Astrocyte of the cerebellum (primary cell): ENCODE results near the gene SLC17A1.

ENCODE experiments used
- DNase-seq: peaks from one replicate; pipeline ENCODE4 v3.0.0-alpha.2; 2011; ENCODE audit warnings: low read depth
- H3K4me3 ChIP-seq: 2 replicates; pipeline ENCODE4 v1.5.1; 2011; ENCODE audit warnings: mild to moderate bottlenecking, low read depth, low read length, moderate library complexity
- in situ Hi-C: cut with HindIII; loops from 2 replicates; pipeline ENCODE4 v1.10.0; 2017; ENCODE audit warnings: low sequenced_read_pairs
- TF ChIP-seq, protein P1 (sequence below): IDR thresholded peaks from 2 replicates; pipeline ENCODE4 v1.5.1; 2012; ENCODE audit warnings: low read length, low read depth, moderate library complexity, mild to moderate bottlenecking; ENCODE audit errors: missing control alignments

SLC17A1 gene

DNA sequence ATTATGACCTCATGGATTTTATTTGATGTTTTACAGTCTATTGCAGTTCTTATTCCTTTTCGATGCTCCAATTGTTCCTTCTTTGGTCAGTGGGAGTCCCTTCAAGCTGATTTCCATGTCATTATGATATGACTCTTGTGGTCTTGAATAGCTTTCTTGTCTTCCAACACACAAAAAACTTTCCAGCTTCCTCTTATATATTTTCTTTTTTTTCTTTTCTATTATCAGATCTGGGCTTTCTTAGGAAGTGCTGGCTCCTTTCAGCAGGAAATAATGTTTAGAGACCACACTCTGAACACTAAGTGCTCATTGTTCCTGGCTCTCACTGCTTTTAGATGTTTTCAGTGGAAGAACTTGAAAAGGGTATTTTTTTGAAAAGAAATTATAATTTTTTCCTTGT lies 3.1 kb upstream of the SLC17A1 start:
- H3K4me3 ChIP-seq = no peak overlapping the region
- TF ChIP-seq, protein P1, sequence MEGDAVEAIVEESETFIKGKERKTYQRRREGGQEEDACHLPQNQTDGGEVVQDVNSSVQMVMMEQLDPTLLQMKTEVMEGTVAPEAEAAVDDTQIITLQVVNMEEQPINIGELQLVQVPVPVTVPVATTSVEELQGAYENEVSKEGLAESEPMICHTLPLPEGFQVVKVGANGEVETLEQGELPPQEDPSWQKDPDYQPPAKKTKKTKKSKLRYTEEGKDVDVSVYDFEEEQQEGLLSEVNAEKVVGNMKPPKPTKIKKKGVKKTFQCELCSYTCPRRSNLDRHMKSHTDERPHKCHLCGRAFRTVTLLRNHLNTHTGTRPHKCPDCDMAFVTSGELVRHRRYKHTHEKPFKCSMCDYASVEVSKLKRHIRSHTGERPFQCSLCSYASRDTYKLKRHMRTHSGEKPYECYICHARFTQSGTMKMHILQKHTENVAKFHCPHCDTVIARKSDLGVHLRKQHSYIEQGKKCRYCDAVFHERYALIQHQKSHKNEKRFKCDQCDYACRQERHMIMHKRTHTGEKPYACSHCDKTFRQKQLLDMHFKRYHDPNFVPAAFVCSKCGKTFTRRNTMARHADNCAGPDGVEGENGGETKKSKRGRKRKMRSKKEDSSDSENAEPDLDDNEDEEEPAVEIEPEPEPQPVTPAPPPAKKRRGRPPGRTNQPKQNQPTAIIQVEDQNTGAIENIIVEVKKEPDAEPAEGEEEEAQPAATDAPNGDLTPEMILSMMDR = no peak
- no peak for DNase-seq
- in situ Hi-C loops = loop anchor here (5.0 kb wide), 1 partner anchor 48 kb away; no protein-coding TSS in a partner anchor

DNA sequence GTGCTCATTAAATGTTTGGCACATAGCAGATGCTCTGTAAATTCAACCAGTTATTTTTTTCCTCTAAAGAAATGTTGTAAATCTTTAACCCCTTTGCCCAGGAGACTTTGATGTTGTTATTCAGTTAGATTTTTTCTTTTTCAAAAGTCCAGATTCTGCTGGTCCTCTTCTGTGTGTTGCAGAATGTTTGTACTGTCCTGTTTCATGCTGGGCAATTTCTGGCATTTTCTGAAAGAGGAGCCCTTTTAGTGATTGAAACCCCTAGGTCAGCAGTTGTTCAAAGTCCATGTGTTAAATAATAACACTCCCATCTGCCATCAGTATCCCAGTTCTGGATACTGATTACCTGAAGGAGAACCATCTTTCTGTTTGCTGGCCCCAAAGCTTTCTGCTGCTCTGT lies 1.3 kb upstream of the SLC17A1 start:
- no peak for DNase-seq
- no peak overlapping the region for H3K4me3 ChIP-seq
- in situ Hi-C loops = loop anchor here (5.0 kb wide), 1 partner anchor 46 kb away; no protein-coding TSS in a partner anchor
- TF ChIP-seq, protein P1 = no peak

DNA sequence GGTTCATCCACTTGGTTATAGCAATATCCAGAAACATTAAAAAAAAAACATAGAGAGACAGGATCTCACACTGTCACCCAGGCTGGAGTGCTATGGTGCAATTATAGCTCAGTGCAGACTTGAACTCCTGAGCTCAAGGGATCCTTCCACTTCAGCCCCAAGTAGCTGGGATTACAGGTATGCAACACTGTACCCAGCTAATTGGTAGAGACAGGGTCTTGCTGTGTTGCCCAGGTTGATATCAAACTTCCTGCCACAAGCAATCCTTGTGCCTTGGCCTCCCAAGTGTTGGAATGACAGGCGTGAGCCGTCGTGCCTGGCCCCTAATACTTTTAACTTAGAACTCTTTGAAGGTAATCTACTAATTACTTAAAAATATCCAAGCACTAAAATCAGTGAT lies 818 bp upstream of the SLC17A1 start:
- H3K4me3 ChIP-seq = no peak overlapping the region
- in situ Hi-C loops = loop anchor here (5.0 kb wide), 1 partner anchor 45 kb away; no protein-coding TSS in a partner anchor
- TF ChIP-seq, protein P1 = no peak

DNA sequence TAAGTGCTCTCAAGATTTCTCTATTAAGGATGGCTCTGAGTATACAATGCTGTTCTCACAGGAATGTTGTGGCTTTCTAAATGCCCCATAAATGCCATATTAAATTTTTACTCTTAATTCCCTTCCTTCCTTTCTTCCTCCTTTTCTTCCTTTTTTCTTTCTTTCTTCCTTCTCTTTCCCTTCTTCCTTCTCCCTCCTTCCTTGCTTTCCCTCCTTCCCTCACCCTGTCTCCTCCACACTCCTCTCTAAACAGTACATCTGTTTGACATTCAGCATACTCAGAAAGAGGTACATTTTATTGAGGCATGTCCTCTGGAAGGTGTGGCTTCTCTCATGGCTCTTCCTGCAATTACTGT lies 433 bp upstream of the SLC17A1 start:
- in situ Hi-C loops = loop anchor here (5.0 kb wide), 1 partner anchor 45 kb away; no protein-coding TSS in a partner anchor
- DNase-seq = no peak
- TF ChIP-seq, protein P1 = no peak
- H3K4me3 ChIP-seq = no peak overlapping the region

More for the DNA sequence above, 818 bp upstream of the SLC17A1 start:
- DNase-seq = no peak

DNA sequence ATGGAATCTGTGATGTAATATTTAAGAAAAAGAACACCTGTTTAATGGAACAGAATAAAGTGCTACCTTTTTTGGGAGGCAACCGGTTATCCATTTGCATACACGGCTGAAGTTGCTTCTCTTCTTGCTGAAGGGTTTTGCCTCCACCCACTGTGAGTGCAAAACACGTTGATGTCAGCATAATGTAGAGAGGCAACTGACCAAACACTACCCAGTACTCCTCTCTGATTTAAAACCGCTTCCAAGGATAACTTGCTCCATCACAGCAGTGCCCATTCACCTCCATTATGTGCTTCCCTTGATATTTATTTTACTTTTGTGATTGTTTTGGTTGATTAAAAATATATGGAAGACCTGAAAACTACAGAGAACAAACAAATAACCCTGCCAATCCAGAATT lies 1.4 kb downstream of the SLC17A1 start:
- TF ChIP-seq, protein P1 = no peak

DNA sequence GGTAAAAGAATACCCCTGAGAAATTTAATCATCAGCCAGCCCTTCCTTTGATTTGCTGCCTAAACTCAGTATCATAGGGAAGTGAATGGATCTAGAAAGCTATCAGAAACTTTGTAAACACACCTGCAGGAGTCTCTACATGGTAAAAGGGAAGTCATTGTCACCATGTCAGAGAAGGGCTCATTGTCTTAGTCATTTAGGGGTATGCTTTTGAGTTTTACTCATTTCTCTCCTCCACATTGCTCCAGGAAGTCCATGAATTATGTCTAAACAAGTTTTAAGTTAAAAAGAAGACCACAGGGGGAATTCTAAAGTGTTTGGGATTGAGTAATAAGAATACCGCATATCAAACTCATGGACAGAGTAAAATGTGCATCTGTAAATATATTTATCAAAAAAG lies 2.5 kb downstream of the SLC17A1 start:
- in situ Hi-C loops = no loop called here
- DNase-seq = no peak

More for the DNA sequence above, 1.4 kb downstream of the SLC17A1 start:
- H3K4me3 ChIP-seq = no peak overlapping the region
- in situ Hi-C loops = loop anchor here (5.0 kb wide), 1 partner anchor 43 kb away; no protein-coding TSS in a partner anchor
- no peak for DNase-seq

More for the DNA sequence above, 2.5 kb downstream of the SLC17A1 start:
- TF ChIP-seq, protein P1 = no peak
- no peak overlapping the region for H3K4me3 ChIP-seq
